HuH-7 (cell line): ENCODE results near the gene IGDCC3.

ENCODE experiments used
- DNase-seq: peaks from one replicate; pipeline ENCODE4 v3.0.0; 2011; ENCODE audit warnings: low spot score

IGDCC3 gene

DNA sequence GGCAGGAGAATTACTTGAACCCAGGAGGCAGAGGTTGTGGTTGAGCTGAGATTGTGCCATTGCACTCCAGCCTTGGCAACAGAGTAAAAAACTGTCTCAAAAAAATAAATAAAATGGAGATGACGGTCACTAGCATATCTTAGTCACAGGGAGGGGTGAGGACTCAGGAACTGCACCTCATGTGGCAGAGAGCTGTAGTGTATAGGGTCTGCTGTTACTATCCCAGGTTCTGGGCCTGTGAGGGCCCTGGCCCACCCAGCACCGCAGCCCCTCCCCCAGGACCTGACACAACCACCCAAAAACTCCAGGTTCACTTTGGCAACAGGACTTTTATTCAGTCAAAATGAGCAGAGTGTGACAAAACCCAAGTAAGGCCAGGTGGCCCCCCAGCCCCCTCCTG lies 51.0 kb downstream of the IGDCC3 start:
- no peak for DNase-seq

DNA sequence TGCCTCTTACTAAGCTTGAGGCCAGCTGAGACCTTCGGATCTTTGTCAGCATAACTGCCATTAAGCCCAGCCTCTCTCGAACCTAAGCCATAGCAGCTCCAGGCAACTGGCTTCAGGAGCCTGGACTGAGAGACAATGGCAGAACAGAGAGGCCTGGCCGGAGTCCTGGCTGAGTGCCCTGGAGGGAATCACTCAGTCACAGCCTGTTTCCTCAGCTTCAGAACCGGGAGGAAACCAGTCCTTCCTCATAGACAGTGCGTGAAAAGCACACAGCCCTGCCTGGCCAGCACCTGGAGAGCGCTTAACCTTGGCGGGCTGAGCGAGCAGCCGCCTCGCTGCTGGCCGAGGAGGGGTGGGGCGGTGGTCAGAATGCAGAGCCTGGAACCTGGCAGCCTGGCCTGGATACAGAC lies 51.7 kb downstream of the IGDCC3 start:
- DNase-seq = no peak

DNA sequence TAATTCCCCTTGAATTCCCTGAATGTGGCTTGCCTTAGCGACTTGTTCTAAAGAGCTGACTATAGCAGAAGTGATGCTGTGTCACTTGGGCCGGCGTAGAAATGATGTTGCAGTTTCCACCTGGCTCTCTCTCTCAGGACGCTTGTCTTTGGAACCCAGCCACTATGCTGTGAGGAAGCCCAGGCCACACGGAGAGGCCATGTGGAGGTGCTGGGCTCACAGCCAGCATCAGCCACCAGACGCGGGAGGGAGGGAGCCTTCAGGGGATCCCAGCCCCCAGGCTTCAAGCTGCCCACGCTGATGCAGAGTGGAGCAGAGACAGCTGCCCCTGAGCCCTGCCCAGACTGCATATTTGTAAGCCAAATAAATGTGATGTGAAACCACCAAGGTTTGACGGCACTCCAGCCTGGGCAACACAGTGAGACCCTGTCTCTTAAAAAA lies 54.7 kb downstream of the IGDCC3 start:
- no peak for DNase-seq

DNA sequence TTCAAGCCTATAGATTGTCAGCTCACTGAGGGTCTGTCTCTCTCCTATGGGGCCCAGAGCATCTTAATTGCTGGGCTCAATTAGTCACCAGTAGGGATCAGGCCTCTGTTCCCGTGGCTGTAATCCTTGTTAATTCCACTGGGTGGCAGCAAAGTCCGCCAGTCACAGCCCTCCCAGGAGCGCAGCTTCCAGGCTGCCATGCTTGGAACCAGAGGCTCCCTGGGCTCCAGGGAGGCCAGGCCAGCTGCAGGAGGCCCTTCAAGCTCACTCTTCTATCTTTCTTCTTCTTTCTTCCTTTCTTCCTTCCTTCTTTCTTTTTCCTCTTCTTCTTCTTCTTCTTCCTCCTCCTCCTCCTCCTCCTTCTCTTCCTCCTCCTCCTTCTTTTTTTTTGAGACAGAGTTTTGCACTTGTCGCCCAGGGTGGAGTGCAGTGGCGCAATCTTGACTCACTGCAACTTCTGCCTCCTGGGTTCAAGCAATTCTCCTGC lies 58.9 kb downstream of the IGDCC3 start:
- DNase-seq = peak; percentile 96

DNA sequence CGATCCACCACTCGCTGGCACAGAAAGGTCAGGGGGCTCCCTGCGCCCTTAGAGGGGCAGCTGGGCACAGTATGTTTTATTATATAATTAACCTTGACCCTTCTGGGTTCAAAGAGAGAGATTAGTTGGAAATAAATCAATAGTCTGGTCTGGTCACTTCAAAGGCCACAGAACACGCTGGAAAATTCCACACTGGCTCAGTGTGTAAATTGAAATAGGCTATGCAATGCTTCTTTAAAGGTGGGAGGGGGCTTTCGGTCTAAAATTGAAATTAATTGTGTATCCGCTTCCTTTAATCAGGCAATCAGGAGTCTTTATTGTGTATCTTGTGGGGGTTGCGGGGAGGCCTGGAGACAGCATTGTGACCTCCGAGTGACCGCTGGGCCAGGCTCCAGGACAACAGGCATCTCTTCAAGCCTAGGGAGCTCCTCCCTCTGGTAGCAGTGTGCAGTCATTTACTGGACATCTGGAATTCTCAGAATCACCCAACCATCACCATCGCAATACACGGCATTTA lies 65.3 kb downstream of the IGDCC3 start:
- DNase-seq = peak; percentile 70

DNA sequence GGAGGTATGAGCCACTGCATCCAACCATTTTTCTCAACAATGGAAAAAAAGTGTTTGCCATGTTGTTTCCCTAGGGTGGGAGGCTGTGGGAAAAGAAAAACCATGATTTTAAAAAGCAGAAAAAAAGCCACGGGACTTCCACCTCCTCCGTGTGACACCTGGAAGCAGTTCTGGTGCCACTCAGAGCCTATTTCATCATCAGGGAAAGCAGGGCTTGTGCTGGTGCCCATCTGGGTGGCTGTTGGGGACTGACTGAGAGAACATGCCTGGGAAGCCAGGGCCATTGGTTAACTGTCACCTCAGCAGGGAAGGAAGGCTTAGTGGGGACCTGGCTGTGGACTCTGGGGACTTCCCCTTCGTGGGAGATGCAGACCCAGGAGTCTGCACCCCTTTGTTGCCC lies 66.0 kb downstream of the IGDCC3 start:
- DNase-seq = peak; percentile 17

DNA sequence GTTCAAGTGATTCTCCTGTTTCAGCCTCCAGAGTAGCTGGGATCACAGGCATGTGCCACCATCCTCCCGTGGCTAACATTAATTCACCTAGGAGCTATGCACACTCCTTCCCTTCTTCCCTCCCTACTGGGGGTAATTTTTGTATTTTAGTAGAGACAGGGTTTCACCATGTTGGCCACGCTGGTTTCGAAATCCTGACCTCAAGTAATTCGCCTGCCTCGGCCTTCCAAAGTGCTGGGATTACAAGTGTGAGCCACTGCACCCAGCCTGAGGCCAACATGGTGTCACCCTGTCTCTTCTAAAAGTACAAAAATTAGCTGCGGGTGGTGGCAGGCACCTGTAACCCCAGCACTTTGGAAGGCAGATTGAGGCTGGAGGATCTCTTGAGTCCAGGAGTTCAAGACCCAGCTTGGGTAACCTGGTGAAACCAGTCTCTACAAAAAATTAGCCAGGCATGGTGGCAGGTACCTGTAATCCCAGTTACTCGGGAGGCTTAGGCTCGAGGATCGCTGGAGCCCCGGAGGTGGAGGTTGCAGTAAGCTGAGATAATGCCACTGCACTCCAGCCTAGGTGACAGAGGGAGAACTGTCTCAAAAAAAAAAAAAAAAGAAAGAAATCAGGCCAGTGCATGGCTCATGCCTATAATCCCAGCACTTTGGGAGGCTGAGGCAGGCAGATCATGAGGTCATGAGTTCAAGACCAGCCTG lies 67.2 kb downstream of the IGDCC3 start:
- no peak for DNase-seq

DNA sequence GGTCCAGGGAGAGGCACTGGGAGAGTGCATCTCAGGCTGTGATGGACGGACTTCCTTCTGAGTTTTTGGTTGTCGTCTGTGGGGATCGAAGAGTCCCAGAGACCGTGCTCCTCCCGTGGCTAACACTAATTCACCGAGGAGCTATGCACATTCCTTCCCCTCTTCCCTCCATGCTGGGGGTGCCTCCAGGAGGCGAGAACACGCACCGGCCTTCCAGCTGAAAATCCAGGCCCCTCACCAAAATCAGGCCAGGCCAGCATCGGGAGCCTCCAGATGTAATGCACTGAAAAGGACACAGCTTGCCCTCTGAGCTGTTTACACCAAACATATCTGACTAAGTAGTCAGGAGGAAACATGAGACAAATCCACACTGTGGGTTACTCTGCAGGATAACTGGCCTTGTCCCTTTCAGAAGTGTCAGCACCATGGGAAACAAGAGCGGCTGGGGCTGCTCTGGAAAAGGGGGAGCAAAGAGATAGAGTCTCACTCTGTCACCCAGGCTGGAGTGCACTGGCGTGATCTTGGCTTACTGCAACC lies 67.9 kb downstream of the IGDCC3 start:
- DNase-seq = no peak

DNA sequence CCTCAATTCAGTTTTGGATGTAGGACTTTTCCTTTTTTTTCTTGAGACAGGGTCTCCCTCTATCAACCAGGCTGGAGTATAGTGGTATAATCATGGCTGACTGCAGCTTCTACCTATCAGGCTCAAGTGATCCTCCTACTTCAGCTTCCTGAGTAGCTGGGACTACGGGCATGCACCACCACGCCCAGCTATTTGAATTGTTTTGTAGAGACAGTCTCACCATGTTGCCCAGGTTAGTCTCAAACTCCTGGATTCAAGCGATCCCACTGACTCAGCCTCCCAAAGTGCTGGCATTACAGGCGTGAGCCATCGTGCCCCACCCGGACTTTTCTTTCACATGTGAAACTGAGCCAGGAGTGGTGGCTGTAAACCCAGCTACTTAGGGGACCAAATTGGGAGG lies 69.8 kb downstream of the IGDCC3 start:
- no peak for DNase-seq

DNA sequence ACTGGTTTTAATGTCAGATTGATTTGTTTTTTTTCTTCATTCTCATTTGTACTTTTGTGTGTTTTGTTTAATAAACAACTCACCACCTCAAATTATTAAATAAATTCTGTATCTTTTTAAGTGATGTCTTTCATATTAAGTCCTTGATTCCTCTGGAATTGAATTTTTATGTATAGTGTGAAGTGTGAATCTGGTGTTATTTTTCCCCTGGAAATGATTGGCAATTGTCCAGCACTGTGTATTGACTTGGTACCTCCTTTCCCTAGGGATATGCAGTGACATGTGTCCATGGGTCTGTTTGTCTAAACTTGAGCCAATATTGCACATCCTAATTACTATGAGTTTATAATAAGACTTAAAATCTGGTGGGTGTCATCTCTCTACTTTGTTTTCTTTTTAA lies 71.3 kb downstream of the IGDCC3 start:
- no peak for DNase-seq

DNA sequence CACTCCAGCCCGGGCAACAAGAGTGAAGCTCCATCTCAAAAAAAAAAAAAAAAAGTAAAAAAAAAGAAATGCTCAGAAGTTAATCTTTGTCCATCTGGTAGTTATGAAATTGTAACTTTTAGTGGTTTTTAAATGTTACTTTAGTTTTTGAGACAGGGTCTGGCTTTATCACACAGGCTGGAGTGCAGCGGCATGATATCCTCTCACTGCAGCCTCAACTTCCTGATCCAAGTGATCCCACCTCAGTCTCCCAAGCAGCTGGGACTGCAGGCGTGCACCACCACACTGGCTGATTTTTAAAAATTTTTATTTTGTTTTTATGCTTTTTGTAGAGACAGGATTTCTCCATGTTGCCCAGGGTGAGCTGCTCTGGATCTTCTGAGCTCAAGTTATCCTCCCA lies 72.0 kb downstream of the IGDCC3 start:
- no peak for DNase-seq

DNA sequence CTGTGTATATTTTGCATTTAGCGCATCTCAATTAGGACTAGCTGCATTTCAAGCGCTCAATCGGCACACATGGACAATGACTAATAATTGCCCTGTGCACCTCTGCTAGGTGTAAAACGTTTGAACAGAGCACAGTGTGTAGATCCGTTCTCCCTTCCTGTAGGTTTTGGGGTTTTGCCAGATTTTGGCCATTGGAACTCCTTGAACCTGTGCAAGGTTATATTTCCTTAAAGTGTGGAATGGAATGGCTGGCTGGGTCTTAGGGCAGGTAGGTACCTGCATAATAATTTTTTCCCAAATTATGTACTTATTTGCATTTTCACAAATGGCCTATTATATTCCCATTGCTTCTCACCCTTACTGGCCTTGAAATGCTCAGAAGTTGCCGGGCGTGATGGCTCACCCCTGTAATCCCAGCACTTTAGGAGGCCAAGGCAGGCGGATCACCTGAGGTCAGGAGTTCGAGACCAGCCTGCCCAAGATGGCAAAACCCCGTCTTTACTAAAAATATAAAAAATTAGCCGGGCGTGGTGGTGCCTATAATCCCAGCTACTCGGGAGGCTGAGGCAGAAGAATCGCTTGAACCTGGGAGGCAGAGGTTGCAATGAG lies 72.5 kb downstream of the IGDCC3 start:
- no peak for DNase-seq

DNA sequence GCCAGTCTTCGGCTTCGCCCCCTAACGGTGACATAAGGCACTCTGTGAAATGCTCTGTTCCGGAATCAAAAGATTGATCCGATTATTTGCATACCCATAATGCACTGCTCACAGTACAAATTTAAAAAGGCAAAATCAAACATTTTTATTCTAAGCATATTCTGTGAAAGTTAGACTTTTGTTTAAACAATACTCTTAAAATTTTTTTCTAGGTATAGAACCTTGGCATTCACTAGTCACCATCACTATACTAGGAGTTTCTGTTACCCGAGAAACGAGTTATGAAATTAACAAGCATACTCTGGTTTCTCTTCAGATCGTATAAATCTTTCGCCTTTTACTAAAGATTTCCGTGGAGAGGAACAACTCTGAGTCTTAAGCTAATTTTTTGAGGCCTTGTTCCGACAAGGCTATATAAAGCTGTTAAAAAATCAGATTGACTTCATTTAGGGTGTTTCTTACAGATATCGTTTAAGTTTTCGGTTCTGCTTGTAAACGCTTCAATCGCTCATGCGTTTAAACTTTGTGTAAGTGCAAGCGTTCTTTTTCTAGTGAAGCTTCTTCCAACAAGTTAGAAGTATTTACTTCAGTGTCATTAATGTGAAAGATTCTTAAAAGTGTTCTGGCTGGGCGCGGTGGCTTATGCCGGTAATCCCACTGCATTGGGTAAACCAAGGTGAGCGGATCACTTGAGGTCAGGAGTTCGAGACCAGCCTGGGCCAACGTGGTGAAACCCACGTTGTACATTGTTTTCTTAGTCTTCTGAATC lies 73.2 kb downstream of the IGDCC3 start, which contains the start of gene RNU5B-1:
Gene RNU5B-1 (plus strand): TSS at position 297 of the 769 bp plus-strand sequence.
- no peak for DNase-seq

DNA sequence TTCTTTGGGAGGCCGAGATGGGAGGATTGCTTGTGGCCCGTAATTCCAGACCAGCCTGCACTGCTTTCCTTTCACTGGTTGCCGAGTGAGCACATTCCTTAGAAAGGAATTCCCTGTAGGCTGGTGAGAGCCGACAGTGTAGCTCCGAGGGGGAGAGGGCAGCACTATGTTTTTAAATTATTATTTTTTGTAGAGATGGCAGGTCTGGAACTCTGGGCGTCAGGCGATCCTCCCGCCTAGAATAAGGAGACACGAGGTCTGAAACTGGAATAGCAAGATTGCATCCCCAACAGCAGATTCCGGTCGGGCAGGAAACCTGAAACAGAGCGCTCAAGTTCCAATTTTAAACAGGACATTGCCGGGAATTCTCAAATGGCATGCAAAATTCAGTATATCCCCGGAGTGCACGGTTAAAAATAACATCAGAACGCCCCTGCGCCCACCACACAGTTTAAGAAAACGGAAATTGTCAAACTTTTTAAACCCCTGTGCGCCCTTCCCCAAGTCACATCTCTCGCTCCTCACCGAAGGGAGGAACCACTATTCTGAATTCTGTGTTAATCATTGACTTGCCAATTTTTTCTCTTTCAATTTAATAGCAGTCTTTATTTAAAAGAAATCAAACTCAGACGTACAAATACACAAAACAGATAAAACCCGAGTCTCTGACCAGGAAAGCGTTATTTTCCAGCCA lies 74.0 kb downstream of the IGDCC3 start:
- DNase-seq = no peak

DNA sequence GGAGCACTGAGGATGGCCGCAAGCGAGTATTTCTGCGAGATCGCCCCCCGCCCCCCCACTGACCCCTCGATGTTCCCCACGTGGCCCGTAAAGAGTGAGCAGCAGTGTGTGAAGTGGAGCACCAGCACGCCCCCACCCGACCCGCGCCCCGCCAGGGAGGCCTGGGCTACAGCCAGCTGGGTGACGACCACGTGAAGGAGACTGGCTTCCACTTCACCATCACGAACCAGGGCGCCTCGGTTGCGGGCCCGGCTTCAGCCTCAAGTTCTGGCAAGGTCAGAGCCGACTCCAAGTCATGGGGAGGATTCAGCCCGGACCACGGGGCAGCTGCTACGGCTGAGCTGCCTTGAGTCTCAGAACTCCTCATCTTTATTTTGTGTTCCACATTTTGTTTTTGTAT lies 75.7 kb downstream of the IGDCC3 start:
- no peak for DNase-seq

DNA sequence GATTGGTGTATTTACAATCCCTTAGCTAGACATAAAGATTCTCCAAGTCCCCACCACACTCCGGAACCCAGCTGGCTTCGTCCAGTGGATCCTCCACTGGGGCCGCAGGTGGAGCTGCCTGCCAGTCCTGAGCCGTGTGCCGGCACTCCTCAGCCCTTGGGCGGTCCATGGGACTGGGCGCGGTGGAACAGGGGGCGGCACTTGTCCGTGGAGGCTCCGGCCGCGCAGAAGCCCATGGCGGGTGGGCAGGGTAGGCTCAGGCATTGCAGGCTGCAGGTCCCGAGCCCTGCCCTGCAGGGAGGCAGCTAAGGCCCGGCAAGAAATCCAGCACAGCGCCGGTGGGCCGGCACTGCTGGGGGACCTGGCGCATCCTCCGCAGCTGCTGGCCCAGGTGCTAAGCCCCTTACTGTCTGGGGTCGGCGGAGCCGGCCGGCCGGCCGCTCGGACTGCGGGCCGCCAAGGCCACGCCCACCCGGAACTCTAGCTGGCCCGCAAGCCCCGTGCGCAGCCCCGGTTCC lies 76.8 kb downstream of the IGDCC3 start:
- DNase-seq = no peak

DNA sequence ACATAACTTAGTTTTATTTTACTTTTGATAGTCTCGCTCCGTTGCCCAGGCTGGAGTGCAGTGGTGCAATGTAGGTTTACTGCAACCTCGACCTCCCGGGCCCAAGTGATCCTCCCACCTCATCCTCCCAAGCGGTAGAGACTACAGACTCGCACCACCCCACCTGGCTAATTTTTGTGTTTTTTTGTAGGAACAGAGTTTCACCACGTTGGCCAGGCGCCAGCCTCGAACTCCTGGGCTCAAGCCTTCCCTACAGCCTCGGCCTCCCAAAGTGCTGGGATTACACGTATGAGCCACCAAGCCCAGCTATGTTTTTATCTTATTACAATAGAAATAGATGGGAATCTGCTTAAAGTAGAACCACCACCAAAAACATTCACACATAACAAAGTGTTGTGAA lies 79.1 kb downstream of the IGDCC3 start:
- no peak for DNase-seq

DNA sequence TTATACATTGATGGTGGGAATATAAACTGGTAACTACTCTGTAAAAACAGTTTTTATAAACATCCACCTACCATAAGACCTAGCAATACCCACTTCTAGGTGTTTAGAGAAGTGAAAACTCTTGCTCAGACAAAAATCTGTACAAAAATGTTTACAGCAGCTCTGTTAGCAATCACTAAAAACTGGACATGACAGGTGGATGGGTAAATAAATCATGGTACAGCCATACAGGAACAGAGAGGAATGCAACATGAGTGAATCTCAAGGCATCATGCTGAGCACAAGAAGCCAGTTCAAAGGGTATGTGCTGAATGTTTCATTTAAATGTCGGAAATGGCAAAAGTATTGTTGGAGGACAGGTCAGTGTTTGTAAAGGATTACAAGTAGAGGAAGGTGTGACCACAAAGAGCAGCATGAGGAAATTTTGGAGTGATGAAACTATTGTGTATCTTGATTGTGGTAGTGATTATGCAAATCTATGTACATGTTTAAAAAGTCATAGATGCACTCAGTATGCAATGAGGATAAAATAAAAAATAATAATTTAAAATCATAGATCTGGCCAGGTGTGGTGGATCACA lies 84.8 kb downstream of the IGDCC3 start:
- DNase-seq = no peak

DNA sequence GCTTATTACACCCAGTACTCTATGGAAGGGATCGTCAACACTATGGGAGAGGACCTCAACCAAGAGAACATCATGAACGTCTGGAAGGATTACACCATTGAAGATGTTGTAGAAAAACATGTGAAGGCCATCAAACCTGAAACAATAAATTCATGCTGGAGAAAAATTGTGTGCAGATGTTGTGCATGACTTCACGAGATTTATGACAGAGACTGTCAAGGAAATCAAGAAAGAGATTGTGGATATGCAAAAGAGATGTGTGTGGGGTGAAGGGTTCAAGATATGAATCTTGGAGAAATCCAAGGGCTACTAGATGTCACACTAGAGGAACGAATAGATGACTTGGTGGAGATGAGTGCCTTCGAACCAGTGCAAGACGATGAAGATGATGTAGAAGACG lies 87.6 kb downstream of the IGDCC3 start:
- no peak for DNase-seq

DNA sequence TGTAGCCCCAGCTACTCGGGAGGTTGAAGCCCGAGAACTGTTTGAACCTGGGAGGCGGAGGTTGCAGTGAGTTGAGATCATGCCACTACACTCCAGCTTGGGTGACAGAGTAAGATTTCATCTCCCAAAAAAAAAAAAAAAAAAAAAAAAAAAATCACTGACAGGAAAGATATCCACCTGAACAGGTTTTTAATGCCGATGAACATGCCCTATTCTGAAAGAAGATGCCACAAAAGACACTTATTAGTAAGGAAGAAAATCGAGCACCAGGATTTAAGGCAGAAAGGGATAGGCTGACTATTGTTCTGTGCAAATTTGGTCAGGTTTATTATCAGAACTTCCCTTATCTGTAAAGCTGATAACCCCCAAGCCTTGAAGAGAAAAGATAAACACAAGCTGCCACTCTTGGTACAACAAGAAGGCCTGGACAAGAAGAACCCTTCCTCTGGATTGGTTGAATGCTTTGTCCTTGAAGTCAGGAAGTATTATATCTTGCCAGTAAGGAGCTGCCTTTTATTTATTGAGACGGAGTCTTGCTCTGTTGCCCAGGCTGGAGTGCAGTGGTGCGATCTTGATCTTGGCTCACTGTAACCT lies 88.4 kb downstream of the IGDCC3 start:
- no peak for DNase-seq

DNA sequence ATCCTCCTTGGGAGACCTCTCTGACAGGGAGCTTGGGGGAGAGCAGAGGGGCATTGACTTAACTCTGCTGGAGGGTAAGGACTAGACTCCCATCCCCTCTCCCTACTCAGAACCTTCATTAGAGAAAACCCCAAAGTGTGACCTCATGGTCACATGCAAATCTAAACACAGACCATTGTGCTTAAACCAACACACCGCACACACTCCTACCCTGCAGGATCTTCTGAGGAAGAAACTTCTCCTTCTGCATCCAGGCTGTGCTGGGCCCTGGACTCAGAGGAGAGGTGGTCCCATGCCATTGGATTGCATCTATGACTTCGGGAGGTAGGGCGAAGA lies 90.3 kb downstream of the IGDCC3 start:
- DNase-seq = no peak
